ENCODE measurements around the gene ACRBP.

The ACRBP gene

DNA sequence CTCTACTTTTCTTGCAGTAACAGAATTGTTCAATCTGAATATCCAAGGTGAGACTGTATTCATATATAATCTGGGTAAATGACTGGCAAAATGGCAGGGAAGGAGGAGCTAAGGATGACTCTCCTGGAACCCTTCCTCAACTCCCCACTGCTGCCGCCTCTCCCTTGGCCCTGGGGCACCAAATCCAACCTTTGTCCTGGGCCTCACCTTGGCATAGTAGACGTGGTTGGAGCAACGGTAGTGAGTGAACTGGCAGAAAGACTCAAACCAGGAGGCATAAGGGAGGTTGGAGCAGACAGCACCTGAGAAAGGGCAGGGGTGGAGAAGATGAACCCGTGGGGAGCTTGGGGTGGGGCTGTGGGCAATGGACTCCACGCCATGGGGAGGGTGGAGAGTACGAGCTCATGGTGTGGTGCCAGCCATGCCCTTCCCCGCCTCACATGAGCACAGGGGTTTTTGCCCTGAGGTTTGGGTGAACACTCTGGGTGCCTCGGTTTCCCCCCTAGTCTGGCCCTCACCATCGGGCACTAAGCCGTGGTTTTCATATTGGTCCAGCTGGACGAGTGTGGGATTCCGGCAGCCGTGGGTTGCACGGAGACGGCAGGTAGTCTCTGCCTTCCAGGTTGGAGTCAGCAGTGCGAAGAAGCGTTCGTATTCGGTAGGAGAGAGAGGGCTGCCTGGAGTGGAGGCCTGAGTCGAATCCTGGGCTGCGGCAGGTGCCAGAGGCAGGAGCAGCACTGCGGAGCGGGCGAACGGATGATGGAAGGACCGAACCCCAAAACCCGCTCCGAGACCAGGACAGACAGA, 753 bp downstream of the ACRBP start:
- no peak for DNase-seq

DNA sequence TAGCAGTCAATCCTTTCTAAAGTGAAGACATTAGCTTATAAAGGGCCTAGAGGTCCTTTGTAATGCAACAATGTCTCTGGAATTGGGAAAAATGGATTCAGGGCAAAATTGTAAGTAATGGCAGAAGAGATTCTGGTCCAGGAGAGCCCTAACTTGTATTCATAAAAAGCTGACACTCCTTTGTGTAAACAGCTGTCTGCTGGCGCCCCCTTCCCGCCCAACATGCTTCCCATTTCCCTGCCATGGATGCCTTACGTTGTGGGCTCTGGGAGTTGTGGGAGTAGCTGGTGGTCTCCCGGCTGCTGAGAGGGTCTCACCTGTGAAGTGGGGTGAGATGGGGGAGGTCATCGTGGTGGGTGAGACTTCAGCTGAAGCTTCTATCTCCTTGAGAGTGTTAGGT, 2.3 kb downstream of the ACRBP start:
- DNase-seq, result no peak

DNA sequence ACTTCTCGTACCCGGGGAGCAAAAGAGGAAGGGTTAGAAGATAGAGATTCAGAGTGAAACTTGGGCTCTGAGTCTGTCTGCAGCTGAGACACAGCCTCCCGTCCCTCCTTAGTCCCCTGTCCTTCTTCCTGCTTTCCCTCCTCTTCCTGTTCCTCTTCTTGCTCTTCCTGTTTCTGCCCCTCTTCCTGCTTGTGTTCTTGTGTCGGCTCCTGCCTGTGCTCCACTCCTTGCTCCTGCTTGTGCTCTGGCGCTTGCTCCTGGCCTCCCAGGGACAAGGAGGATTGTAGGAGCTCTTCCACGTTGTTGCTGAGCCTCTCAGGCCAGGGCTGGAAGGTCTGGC, 3.0 kb downstream of the ACRBP start:
- no peak for DNase-seq

DNA sequence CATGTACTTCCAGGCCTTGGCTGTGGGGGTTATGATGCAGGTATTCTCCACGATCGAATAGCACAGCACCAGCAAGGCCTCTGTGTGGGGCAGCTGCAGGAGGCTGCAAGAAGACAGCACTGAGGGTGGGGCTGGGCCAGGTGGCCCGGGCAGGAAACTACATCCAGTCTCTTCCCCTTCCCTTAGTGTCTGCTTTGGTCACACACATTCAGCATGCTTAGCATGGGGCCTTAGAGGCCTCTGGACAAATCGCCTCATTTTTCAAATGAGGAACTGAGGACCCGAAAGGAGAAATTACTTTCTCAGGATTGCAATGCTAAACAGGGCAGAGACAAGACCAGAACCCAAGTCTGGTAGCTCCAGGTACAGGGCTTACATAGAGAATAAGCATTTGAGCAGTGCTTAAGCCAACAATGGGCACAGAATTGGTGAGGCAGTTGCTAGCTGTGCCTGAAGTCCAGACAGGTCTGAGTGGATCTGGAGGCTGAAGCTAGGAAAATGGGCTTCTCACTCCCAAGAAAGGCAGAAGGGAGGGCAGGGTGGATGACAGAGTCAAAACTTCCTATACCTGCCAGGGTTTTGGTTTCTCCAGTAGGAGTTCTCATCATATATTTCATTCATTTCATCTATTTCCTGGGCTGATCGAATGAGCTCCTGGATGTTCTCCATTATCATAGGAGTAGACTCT, 3.5 kb downstream of the ACRBP start:
- DNase-seq, result no peak

DNA sequence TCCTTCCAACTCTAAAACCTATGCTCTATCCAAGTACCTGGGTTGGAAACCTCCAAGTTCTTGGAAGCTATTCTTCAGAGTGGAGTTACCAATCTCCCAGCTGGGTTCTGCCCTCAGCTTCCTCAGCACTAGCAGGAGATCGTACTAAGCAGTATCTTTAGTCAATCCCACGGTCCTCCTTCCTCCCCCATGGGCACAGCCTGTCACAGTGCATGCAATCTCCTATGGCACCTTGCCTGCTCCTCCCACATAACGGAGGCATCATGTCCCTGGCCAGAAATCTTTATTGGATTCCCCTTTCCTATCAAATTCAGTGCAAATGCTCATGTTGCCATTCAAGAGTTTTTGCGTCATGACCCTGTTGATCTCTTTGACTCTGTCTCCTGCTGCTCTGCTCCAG, 6.1 kb downstream of the ACRBP start:
- no peak for DNase-seq

DNA sequence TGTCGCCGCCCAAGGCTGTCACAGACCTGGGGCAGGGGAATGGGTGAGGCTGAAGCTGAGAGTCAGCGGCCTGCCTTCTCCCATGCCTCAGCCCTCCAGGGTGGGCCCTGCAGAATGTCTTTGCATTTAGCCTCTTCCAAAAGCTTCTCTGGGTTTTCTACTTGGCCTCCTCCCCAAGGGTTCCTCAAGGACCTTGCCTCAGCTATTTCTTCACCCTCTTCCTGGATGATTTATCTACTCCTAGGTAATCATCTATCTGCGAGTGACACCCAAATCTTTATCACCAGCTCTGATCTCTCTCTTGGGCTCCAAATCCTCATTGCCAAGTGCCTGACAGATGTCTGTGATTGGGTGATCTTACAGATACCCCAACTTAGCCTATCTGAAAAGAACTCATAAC, 6.7 kb downstream of the ACRBP start:
- no peak for DNase-seq

DNA sequence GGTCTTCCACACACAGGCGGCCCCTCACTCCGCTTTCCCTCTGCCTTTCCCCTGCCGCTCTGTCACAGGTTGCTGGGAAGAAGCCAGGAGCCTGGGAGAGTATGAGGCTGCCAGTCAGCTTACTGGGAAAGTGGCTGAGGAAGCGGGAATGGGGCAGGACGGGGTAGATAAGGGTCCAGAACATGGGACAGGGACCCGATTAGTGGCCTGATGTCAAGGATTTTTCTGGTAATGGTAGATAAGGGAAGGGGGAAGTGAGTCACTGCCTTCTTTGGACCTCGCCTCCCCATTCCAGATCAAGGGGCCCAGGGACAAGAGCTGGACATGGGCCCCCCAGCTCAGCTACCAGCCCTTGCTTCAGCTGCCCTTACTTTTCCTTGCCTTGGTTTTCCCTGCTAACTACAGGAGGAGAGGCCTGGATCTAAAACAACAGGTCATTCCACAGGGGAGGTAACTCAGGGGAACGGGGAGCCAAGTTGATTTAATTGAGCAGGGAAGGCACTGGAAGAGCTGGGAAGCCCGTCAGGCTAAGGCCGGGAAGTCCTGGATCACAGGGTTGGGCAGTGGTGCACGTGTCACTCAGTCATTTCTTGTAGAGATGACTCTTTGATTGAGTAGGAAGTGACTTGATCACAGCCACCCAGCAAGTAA, 8.0 kb downstream of the ACRBP start:
- no peak for DNase-seq

DNA sequence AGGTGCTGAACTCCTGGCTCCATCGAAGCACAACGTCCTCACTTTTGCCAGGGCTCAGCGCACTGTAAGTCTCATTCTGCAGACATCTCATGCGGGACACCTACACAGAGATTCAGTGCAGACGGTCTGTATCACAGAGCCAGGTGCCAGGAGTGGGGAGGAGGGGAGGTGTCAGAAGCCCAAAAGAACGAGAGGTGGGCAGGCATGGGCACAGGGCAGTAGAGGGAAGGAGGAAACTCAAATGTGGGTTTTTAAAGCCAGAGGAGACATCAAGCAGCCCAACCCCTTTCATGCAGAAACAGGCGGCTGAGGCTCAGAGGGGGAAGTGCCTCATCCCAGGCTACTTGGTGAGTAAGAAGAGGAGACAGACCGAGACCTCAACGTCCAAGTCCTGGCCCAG, 8.9 kb downstream of the ACRBP start:
- DNase-seq, result no peak

DNA sequence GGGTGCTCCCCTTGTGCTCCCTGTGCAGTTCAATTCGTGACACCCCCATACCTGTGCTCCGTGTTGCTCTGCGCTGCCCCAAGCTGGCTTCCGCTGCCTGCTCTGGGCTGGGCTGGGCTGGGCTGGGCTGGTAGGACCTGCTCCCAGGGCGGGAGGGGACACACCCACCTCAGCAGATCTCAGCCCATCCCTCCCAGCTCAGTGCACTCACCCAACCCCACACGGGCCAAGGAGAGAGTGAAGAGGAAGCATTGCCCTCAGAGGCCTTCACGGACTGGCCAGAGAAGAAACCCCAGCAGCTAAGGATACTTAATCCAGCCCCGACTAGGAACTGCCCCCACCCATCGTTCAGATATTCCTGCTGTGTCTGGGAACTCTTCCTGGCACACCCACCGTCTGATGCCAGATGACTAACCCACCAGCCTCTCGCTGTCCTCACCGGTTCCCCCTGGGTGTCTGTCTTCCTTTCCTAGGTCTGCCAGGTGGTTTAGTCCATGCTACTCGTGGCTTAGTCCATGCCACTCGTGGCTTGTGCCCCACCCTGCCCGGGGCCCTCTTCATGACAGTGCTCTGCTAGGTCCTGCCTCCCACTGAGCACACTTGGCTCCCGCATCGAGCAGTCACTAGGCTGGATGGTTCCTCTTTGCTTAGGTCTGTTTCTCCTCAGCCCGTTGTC, 11.2 kb downstream of the ACRBP start, which contains the start of gene LPAR5:
TSS of gene LPAR5 (minus strand) at position 104 of the 676 bp plus-strand sequence. CDS start 14,711 bp downstream, outside the sequence.
- peak; percentile 75 for DNase-seq

DNA sequence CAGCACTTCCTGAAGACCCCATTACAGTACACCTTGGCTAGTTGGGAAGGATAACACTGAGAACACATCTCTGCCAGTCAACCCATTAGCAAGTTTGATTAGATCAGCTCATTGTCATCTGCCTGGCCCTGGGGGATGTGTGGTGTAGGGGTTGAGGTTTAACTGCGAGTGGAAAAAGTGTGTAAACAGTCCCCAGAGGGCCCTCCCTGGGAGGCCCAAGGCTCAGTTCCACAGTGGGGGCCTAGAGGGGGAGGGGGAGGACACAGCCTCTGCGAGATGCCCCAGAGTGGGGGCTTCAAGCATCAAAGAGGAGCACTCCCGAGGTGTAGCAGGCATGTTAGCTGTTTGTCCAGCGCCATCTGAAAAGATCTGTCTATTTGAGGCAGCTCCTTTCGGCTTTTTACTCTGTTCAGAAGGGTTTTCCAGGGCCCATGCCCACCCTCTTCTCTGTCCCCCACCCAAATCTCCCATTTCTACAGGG, 11.8 kb downstream of the ACRBP start:
- DNase-seq, result peak; percentile 85

DNA sequence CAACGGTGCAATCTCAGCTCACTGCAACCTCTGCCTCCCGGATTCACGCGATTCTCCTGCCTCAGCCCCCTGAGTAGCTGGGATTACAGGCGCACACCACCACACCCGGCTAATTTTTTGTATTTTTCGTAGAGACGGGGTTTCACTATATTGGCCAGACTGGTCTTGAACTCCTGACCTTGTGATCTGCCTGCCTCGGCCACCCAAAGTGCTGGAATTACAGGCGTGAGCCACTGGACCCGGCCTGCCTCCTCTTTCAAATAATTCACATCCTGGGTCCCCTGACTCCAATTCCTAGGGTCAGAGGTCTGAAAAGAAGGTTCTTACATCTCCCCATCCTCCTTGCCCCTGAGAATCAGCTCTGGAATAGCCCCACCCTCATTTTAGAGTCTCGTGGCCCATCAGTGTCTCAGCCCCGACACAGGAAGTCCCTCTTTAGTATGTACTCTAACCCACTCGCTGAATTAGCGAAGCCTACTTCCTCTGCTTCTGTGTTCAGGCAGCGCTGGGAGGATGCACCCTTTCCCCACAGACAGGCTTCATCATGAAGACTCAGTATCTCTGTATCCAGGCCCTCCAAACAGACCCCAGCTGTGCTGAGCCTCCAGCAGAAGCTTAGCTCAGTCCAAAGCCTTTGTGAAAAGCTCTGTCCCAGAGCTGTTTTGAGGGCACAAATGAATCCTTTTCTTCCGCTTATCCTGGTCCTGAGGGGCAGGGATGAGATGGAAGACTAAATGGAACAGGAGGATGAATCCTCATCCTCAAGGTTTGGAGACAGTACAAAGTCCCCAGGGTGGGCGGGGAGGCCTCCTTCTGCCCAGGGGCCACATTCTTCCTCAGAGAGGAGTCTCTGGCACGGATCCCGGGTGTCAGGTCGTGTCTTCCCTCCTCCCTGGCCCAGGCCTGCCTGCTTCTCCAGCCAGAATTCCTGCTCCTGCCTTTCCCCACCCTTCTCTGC, 14.9 kb downstream of the ACRBP start:
- DNase-seq, result peak; percentile 84

DNA sequence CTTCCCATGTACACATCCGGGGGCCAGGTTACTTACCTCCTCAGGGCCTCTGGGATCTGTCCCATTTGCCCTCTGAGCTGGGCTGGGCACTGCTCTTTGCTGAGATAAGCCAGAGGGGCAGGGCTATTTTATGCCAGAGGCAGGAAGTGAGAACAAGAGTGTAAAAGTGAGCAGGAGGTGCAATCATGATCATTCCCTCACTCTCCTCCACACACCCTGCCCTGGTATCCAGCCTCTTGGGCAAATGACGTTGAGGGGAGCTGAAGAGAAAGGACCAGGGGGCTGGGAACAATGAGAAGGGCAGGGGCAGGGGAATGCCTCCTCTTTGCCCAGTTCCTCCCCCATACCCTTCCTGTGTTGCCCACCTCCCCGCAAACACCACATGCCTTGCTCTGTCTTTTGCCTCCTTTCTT, 15.7 kb downstream of the ACRBP start:
- no peak for DNase-seq

DNA sequence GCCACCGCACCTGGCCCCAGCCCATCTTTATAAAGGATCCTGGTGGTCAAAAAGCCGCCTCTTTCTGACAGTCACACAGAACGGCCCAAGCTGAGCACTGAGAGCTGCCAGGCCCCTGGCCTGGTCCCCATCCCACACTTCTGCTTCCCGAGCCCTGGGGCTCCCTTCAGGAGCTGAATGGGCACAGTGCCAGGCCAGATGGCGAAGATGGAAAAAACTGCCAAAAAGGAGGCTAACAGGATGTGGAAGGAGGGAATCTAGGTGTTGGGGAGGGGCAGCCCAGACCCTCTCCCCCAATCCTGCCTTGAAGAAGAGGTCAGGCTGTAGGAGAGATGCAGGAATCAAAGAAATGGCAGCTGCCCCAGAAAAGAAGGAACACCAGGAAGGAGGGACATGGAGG, 16.5 kb downstream of the ACRBP start:
- DNase-seq, result no peak

DNA sequence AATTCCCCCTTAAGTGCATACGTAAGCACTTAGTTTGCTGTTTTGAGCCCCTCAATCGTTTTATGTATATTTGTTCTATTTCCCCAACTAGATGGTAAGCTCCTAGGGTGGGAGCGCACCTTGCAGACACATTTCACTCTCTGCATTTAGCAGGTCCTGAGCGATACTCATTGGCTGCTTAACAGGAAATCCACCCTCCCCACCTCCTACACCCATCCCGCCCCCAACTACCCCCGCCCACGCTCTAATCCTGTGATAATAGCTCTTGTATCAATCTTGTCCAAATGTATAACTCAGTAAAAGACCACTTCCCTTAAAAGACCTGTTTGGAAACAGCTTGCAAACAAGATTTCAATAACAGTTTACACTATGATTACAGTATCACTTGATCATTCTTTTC, 19.6 kb downstream of the ACRBP start:
- no peak for DNase-seq

DNA sequence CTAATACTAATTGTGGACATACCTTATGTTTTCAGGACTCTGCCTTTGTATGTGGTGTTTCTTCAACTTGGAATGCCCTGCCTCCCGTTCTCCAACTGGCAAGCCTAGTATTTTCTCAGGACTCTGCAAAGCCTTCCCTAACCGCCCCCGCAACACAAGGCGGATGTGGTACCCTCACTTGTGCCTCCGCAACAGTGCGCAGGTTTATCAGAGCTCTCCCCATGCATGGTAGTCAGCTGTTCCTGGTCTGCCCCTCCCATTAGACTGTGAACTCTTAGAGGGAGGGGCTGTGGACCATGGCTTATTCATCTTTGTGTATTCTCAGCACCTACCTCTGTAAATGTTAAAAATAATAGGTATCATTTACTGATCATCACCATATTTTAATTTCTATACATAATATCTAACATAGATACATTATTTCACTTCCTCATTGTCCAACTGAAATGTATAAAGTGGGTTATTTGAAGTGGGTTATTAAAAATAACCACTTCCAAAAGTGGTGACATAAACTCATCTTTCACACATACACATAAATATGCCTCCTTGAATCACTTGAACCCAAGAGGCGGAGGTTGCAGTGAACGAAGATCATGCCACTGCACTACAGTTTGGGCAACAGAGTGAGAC, 20.5 kb downstream of the ACRBP start:
- DNase-seq, result no peak

DNA sequence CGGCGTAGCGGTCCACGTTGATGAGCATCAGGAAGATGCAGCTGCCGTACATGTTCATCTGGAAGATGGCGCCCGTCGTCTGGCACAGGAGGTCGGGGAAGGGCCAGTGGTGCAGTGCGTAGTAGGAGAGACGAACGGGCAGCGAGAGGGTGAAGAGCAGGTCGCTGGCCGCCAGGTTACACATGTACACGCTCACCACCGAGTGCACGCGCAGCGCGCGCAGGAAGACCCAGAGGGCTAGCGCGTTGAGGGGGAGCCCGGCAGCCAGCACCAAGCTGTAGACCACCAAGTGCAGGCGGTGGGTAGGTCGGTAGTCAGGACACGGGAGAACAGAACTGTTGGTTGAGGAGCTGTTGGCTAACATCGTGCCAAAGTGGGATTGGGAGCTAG, 26.4 kb downstream of the ACRBP start:
- no peak for DNase-seq

DNA sequence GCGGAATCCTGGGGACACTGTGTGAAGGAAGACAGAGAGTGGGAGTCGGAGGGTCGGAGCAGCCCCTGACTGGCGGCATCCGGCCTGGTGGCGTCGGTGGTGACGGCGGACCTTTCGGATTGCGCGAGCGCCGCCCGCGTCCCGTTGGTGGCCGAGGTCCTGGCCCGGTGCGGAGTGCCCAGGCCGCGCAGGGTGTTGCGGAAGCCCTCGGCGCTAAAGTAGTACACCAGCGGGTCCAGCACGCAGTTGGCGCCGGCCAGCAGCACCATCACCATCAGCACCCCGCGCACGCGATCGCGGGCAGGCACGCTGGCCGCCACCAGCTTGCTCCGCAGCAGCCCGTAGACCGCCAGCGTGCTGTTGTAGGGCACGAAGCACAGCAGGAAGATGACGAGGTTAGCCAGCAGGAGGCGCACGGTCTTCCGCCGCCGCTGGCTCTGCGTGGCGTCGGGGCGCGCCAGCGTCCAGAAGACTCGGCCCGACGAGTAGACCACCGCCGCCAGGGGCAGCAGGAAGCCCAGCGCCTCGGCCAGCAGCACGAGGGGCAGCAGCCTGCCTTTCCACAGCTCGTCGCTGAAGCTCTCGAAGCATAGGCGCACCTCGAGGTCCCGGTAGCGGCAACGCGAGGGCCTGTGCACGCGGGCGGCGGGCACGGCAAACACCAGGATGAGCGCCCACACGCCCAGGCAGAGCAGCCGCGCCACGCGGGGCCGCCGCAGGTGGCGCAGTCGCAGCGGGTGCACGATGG, 26.9 kb downstream of the ACRBP start:
- peak; percentile 83 for DNase-seq

DNA sequence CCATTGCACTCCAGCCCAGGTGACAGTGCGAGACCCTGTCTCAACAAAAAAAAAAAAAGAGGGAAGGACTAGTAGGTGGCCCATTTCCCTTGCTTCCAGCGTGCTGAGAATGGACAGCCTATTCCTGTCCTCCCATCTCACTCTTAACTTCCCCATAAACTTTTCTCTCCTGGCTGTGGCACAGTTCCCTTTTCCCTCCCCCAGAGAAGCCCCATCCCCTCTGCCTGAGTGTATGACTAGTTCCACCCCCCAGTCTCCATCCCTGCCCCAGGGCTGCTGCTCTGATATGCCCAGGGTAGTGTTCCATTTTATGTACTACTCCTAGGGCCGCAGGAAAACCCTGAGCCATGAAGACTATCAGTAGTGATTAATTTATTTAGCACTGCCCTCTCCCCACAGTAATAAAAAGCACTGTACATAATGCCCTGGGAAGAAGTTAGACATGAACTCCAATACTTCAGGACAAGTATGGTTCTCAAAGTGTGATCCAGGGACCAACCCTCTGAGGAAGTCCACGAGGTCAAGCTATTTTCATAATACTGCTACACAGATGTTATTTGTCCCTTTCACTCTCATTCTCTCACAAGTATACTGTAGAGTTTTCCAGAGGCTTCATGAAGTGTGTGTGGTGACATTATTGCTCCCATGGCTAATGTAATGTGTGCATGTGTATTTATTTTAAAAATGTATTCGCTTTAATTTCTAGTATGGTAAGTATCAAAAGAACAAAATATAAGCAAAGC, 28.6 kb downstream of the ACRBP start:
- DNase-seq, result no peak

DNA sequence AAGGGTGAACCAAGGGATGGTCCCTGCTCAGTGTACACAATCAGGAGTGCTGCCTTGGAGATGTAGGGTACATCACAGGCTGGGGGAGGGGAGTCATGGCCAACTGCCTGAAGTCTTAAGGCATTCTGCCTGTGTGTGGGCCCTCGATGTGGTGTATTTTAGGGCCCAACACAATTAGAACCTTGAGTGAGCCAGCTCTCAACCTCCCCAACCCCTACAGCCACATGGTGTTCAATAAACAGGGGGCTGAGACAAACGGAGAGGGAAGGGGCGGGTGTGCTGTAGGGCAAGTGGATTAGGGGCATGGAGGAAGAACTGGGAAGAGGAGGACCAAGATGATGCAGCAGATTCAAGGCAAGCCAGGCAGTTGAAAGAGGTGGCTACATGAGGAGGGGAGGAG, 31.4 kb downstream of the ACRBP start:
- DNase-seq, result no peak

DNA sequence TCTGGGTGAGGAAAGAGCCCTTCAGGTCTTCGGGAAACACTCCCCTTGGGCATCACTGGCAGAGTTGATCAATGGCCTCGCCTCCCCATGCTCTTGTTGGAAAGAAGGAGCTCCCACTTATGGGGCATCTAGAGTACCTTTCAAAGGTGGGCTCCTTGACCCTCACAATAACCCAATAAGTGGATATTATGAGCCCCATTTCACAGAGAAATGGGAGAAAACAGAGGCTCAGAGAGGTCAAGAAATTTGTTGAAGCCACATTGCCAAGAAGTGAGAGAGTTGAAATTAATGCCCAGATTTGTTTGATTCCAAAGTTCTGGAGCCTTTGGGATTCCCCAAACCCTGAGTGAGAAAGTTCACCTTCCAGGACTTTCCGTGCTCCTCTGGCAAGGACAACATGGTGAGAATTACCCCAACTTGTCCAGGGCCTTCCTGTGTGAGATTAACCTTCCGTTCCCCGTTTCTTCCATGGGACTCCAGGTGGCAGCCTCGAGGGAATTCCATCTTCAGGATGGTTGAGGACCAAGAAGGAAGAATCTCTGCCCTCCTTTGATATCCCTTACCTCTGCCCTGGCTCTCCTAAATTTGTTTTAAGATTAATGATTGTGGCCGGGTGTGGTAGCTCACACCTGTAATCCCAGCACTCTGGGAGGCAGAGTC, 32.6 kb downstream of the ACRBP start:
- no peak for DNase-seq

All from activated CD8-positive, alpha-beta memory T cell treated with anti-CD3 and anti-CD28 coated beads for 24 hours (primary cell).